Gastrocnemius medialis (tissue), 4 donors: ENCODE data around the gene SLCO3A1. TPM values are rescaled to one million over a fixed set of nuclear protein-coding genes. Genes with fewer than 3 reads are reported as not detected.

Experiments used
- ATAC-seq, 2 donors: fragments of 150-250 bp; one replicate each; pipeline ENCODE4 v1.9.1; 2016
- DNase-seq, 2 donors: peaks; one replicate each; pipeline ENCODE4 v3.0.0-alpha.2; 2019
- H3K27ac ChIP-seq, 4 donors: fragments of 200-600 bp; sonication (generic); 1 replicate in 1 of 4; 2 replicates in 3 of 4; pipeline ENCODE4 v1.5.1; 2016 to 2018; ENCODE audit warnings: mild to moderate bottlenecking in 2 of 4, moderate library complexity in 1 of 4
- H3K27me3 ChIP-seq, 3 donors: fragments of 200-600 bp; sonication (generic) in 2 of 3; 1 replicate in 1 of 3; 2 replicates in 2 of 3; pipeline versions ENCODE4 v1.5.1 to v1.6.0; 2016 to 2019; ENCODE audit warnings: mild to moderate bottlenecking in 1 of 3, moderate library complexity in 1 of 3
- H3K36me3 ChIP-seq, 2 donors: fragments of 200-600 bp; sonication (generic) in 1 of 2; one replicate each; pipeline ENCODE4 v1.5.1; 2017 to 2018
- H3K4me1 ChIP-seq, 2 donors: fragments of 200-600 bp; sonication (generic) in 1 of 2; one replicate each; pipeline ENCODE4 v1.5.1; 2016 to 2017; ENCODE audit warnings: mild to moderate bottlenecking in 2 of 2
- H3K4me3 ChIP-seq, 4 donors: fragments of 200-600 bp; sonication (generic) in 3 of 4; 1 replicate in 1 of 4; 2 replicates in 3 of 4; pipeline ENCODE4 v1.5.1; 2016 to 2019; ENCODE audit warnings: mild to moderate bottlenecking in 2 of 4
- H3K9me3 ChIP-seq, 3 donors: fragments of 200-600 bp; sonication (generic) in 2 of 3; 1 replicate in 1 of 3; 2 replicates in 2 of 3; pipeline ENCODE4 v1.5.1; 2016 to 2019
- POLR2A ChIP-seq, 2 donors: fragments of 450-650 bp; IDR thresholded peaks; one replicate each; pipeline ENCODE4 v1.6.1; 2017; ENCODE audit warnings: antibody characterized with exemption in 2 of 2, mild to moderate bottlenecking in 2 of 2, moderate library complexity in 2 of 2
- in situ Hi-C, 4 donors: fragments of 200-750 bp; cut with MboI; loops; one replicate each; pipeline versions ENCODE4 v1.15.0 to v1.8.0; 2017; ENCODE audit warnings: low sequenced_read_pairs in 4 of 4
- intact Hi-C: fragments of 100-400 bp; cut with DNase I; formaldehyde crosslinking; loops from one replicate; pipeline ENCODE4 v1.15.1; 2023; ENCODE audit warnings: low total_unique reads
- total RNA-seq, 4 donors: library from RNA; depleted of rRNA; stranded (reverse); fragments of >200 nt; gene quantifications; one replicate each; pipeline versions ENCODE4 v1.1.0 to v1.2.3, GENCODE V29; 2016
- TF ChIP-seq, protein P1 (sequence below), 5 experiments: fragments of 450-650 bp in 3 of 5; fragments of 200-600 bp in 2 of 5; sonication (generic) in 2 of 5; IDR thresholded peaks in 4 of 5; conservative IDR thresholded peaks in 1 of 5; 1 replicate in 4 of 5; 2 replicates in 1 of 5; pipeline ENCODE4 v1.5.1; 2016 to 2019; ENCODE audit warnings: antibody characterized with exemption in 5 of 5, mild to moderate bottlenecking in 3 of 5, moderate library complexity in 3 of 5

The SLCO3A1 gene
- total RNA-seq, 4 donors from 2014 or later, result 1.3 to 3.6 (median 3.0) TPM

DNA sequence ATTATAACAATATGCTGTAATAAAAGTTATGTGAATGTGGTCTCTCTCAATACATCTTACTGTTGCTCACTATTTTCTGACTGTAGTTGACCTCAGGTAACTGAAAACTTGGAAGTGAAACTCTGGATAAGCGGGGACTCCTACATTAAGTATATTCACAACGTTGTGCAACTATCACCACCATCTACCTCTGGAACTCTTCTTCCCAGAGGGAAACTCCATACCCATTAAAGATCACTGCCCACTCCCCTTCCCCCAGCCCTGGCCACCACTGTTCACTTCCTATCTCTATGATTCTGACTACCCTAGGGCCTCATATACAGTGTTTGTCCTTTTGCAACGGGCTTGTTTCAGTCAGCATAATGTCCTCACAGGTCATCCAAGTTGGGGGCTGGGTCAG lies 20.7 kb downstream of the SLCO3A1 start:
- Histone ChIP-seq H3K36me3 (no peaks in the 10 kb centered on the region), H3K9me3 (no peaks in the 10 kb centered on the region), H3K27me3 (no peaks in the 10 kb centered on the region), H3K4me3 (no peak overlapping the region), H3K27ac (no peak overlapping the region), H3K4me1 (peaks cover 3 to 4% of the 10 kb centered on the region in 2 donors)
- ATAC-seq, result no peak
- no peak for DNase-seq
- intact Hi-C loops, result no loop called here
- no peak for TF ChIP-seq POLR2A (IDR thresholded peaks at IDR 0.05)
- TF ChIP-seq, protein P1, sequence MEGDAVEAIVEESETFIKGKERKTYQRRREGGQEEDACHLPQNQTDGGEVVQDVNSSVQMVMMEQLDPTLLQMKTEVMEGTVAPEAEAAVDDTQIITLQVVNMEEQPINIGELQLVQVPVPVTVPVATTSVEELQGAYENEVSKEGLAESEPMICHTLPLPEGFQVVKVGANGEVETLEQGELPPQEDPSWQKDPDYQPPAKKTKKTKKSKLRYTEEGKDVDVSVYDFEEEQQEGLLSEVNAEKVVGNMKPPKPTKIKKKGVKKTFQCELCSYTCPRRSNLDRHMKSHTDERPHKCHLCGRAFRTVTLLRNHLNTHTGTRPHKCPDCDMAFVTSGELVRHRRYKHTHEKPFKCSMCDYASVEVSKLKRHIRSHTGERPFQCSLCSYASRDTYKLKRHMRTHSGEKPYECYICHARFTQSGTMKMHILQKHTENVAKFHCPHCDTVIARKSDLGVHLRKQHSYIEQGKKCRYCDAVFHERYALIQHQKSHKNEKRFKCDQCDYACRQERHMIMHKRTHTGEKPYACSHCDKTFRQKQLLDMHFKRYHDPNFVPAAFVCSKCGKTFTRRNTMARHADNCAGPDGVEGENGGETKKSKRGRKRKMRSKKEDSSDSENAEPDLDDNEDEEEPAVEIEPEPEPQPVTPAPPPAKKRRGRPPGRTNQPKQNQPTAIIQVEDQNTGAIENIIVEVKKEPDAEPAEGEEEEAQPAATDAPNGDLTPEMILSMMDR (IDR thresholded peaks at IDR 0.05 in 4 of 5, conservative IDR thresholded peaks at IDR 0.05 in 1 of 5), result no peak
- in situ Hi-C loops, result no loop called here

DNA sequence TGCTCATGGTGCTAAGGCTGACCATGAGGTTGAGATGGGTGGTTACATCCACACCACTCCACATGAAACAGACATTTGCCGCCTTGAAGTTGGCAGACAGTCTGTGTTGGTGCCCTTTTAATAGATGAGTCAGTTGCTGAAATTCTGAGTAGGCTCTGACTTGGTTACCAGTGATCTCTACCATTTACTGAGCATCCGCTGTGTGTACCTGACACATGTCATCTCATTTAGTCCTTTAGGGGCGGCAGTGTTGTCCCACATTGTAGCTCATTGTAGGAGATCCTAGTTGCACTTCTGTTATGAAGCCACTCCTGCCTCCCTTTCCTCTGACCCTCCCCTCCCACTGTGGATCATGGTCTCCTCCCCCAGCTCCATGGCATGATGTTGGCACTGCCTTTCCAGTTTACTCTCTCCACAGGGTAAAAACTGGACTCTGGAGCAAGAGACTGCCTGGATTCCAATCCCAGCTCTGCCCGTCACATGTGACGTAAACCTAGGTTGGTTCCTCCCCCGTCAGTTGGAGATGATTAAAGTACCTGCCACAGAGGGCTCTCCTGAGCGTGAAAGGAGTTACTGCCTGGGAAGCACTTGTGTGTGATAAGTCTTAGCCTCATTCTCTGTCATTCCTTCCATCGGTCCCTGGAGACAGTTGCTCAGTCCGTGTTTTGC lies 21.6 kb downstream of the SLCO3A1 start:
- no peak for TF ChIP-seq POLR2A (IDR thresholded peaks at IDR 0.05)
- TF ChIP-seq, protein P1 (IDR thresholded peaks at IDR 0.05 in 4 of 5, conservative IDR thresholded peaks at IDR 0.05 in 1 of 5), result no peak
- Histone ChIP-seq H3K9me3 (no peaks in the 10 kb centered on the region), H3K36me3 (no peaks in the 10 kb centered on the region), H3K27me3 (no peaks in the 10 kb centered on the region), H3K4me3 (no peak overlapping the region), H3K4me1 (no peaks in the 10 kb centered on the region), H3K27ac (no peak overlapping the region)
- intact Hi-C loops (no loop called here), in situ Hi-C loops (no loop called here)
- ATAC-seq (no peak), DNase-seq (no peak)

DNA sequence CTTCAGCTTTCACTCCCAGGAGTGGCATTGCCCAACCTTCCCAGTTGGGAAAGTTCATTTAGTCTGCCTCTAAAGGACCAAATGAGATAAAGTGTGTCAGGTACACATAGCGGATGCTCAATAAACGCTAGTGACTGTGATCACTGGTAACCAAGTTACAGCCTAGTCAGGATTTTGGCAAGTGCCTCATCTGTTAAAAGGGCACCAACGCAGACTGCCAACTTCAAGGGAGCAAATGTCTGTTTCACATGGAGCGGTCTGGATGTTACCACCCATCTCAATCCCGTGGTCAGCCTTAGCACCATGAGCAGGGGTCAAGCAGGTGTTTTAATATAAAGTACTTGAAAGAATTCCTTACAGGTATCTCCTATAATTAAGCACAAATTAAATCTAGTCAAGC lies 22.7 kb downstream of the SLCO3A1 start:
- no peak overlapping the region for H3K27ac ChIP-seq
- H3K4me1 ChIP-seq, result no peaks in the 10 kb centered on the region

DNA sequence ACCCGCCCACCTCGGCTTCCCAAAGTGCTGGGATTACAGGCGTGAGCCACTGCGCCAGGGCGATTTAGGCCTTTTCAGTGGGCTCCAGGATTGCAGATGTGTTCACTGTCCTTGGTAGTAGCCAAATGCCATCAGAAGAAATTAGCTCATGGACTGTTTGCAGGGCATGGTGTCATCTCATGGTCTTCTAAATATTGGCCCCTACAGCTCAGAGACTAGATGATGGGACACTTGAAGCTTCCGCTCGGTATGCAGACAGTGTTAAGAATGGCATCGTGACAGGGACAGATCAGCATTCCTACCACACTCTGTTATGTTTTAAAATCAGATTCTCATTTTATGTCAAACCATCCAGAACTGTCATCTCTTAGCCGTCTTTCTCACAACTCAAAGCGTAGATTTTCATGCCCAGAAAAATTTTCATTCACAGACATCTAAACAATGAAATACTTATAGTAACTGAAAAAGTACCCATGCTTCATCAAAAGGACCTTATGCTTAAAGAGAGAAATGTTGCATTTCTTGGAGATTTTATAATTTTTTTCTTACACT lies 24.9 kb downstream of the SLCO3A1 start:
- no peak overlapping the region for H3K27ac ChIP-seq
- intact Hi-C loops (no loop called here), in situ Hi-C loops (no loop called here)
- H3K4me3 ChIP-seq, result no peak overlapping the region
- TF ChIP-seq POLR2A (IDR thresholded peaks at IDR 0.05), result no peak
- TF ChIP-seq, protein P1 (IDR thresholded peaks at IDR 0.05 in 4 of 5, conservative IDR thresholded peaks at IDR 0.05 in 1 of 5), result no peak
- H3K9me3 ChIP-seq, result no peaks in the 10 kb centered on the region
- H3K4me1 ChIP-seq, result no peaks in the 10 kb centered on the region
- no peaks in the 10 kb centered on the region for H3K36me3 ChIP-seq
- DNase-seq, result no peak
- H3K27me3 ChIP-seq, result no peaks in the 10 kb centered on the region
- no peak for ATAC-seq

More for the DNA sequence above, 22.7 kb downstream of the SLCO3A1 start:
- H3K36me3 ChIP-seq, result no peaks in the 10 kb centered on the region
- no peak for TF ChIP-seq POLR2A (IDR thresholded peaks at IDR 0.05)
- TF ChIP-seq, protein P1 (IDR thresholded peaks at IDR 0.05 in 4 of 5, conservative IDR thresholded peaks at IDR 0.05 in 1 of 5), result no peak
- ATAC-seq (no peak), DNase-seq (no peak)
- no peaks in the 10 kb centered on the region for H3K9me3 ChIP-seq
- H3K27me3 ChIP-seq, result no peaks in the 10 kb centered on the region
- H3K4me3 ChIP-seq, result no peak overlapping the region
- in situ Hi-C loops, result no loop called here
- intact Hi-C loops, result no loop called here
